AML-193 (cell line): ENCODE results near the gene TMEM134.

Experiments
- DNase-seq, 2 experiments: peaks; one replicate each; lab custom pipeline; 2025; lab: John Stamatoyannopoulos, UW

The TMEM134 gene

DNA sequence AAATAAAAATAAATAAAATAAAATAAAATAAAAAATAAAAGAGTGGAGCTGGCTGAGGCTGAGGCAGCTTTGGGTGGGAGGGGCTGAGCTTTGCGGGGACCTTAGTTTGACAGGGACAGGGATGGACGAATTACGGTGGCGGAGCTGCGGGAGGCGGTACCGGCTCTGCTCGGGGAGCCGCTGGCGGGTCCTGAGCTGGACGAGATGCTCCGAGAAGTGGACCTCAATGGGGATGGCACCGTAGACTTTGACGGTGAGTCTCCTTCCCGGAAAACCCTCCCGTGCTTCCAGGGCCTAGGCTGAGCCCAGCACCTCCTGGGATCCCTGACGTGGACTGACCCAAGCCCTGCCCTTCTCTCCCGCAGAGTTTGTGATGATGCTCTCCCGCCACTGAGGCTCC lies 10.8 kb downstream of the TMEM134 start:
- no peak for DNase-seq

DNA sequence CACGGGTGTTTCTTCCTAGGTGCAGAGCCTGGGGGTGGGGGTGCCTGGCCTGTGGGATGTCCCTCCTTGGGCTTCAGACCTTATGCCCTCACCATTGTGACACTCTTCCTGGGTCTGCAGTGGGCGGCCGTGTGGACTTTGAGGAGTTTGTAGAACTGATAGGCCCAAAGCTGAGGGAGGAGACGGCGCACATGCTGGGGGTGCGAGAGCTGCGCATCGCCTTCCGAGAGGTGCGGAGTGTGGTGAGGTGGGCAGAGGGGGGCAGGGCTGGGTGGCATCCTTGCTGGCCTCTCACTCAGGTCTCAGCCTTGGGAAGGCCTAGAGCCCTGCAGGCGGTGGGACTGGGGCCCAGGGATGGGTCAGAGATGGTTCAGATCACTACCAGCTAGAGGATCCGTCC lies 11.6 kb downstream of the TMEM134 start:
- no peak for DNase-seq

DNA sequence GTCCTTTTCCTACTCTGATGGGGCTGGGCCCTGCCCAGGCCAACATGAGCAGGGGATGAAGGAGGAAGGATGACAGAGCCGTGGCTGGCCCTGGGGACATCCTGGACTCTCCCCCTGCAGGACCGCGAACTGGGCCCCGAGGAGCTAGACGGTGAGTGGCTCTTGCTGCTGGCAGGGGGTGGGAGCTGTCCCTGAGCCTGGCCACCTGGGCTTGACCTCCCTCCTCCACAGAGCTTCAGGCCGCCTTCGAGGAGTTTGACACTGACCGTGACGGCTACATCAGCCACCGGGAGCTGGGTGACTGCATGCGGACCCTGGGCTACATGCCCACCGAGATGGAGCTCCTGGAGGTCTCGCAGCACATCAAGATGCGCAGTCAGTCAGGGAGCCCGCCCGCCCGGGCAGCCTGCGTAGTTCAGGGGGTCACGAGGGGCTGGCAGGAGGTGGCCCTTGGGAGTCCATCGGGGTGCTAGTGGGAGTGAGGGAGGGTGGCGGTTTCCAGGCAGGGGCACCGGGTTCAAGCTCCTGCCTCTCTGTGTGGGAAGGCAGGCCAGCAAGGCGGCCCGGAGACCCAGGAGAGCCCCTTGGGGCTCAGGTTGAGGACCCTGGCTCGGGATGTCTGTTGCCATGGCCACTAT lies 12.9 kb downstream of the TMEM134 start:
- DNase-seq = no peak

GRCh38 chr11:67455054-67455453 lies 14.0 kb downstream of the TMEM134 start, which contains the start of gene CABP4:
CABP4 (plus strand) TSS chr11:67455354; CDS start chr11:67455424, 70 bp downstream.
- DNase-seq = no peak

DNA sequence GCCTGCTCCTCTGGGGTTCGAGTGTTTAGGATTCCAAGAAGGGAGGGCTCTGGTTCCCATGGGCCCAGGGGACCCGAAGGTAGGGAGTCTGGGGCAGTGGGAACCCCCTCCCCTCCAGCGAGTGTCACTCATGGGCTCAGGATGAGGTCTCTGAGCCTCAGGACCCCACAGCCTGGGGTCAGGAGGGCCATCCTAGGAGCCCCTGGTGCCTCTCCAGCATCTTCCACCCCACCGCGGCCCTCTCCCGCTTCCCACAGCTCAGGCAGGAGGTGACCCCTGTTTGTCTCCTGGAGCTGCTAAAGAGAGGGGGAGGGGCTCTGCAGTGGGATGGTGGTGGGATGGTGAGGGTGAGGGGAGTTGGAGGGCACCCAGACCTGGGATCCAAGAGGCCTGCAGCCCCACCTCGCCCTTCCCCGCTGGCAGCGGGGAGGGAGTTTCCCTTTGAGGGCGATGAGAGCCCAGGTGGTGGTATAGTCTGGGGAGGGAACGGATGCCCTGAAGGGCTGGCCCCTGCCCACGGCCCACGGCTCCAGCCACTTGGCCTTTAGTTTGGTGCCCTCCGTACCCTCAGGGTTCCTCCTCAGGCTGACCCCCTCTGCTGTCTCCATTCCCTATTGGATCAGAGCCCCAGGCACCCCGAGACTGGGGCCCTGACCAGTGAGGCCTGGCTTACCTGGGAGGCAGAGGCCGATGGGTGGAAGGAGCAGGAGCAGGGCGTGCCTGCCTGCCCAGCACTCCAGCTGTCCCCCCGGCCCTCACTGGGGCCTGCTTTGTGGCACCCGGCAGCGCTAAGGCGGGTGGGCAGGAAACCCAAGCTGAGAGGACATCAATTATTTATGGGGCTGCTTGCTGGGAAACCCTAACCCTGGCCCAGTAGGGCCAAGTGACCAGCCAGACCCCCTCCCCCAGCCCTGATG lies 15.0 kb downstream of the TMEM134 start:
- DNase-seq = no peak

GRCh38 chr11:67452141-67452952 lies 16.7 kb downstream of the TMEM134 start, which contains the start of gene GPR152:
GPR152 (minus strand) TSS chr11:67452729; CDS start chr11:67452724, 5 bp downstream.
- no peak for DNase-seq

DNA sequence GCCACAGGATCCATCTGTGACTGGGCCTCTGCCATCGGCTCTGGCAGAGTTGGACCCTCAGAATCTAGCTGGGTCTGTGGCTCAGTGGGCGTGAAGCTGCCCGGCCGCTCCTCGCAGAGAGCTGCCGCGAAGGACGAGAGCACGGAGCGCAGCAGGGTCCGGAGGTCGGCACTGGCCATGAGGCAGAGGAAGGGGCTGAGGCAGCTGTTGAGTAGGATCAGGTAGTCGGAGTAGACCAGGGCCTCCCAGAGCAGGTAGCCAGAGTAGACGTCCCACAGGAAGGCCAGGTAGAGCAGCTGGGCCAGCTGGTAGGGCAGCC lies 17.4 kb downstream of the TMEM134 start:
- no peak for DNase-seq

DNA sequence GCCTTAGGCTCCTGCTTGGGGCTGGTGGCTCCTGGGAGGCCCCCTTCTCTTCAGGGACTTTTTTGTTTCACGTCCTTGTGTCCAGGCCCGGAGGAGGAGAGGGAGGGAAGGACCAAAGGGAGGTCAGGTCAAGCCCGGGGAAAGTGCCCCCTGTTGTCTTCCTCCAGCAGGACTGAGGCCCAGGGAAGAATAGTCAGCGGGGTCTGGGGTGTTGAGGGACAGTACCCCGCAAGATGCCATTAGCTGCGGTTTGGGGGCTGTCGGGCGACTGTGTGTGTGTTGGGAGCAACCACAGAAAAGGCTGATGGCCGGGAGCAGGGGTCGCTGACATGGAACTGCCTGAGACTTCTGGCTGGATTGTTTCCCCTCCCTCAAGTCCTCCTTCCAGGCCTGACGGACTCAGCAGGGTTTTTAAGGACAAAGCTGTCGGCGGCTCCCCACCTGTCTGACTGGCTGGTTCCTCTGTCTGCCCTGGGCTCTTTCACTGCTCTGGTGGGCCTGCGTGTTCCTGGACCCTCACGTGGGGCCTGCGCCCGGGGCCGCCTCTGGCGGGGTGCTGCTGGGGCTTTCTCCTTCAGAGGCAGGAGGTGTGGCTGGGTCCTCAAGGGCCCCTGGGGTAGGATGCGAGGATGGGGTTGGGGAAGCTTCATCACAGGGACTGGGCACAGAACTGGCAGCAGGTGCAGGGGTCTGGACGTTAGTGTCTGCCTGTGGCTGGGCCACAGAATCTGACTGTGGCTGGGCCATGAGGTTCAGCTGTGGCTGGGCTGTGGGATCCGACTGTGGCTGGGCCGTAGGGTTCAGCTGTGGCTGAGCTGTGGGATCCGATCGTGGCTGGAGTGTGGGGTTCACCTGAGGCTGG lies 18.0 kb downstream of the TMEM134 start:
- DNase-seq = no peak

- DNase-seq = no peak
These were observed 19.8 kb downstream of the TMEM134 start for GRCh38 chr11:67449116-67449844.

DNA sequence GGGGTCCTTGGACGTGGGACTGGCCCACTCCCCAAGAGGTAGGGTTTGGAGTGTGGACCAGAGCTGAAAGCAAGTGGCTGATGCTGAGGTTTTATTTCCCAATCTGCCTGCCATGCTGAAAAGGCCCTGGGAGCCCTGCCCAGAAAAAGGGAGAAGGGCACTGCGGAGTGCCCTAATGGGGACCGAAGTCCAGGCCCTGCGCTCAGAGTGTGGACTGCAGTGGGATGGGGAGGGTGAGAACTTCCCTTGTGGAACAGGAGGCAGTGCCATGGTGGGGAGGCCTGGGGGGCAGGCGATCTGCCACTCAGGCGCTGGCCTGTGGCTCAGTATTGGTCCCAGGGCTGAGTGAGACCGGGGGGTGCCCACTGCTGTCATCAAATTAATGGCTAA lies 20.8 kb downstream of the TMEM134 start:
- no peak for DNase-seq

GRCh38 chr11:67445515-67445914 lies 23.5 kb downstream of the TMEM134 start:
- no peak for DNase-seq

DNA sequence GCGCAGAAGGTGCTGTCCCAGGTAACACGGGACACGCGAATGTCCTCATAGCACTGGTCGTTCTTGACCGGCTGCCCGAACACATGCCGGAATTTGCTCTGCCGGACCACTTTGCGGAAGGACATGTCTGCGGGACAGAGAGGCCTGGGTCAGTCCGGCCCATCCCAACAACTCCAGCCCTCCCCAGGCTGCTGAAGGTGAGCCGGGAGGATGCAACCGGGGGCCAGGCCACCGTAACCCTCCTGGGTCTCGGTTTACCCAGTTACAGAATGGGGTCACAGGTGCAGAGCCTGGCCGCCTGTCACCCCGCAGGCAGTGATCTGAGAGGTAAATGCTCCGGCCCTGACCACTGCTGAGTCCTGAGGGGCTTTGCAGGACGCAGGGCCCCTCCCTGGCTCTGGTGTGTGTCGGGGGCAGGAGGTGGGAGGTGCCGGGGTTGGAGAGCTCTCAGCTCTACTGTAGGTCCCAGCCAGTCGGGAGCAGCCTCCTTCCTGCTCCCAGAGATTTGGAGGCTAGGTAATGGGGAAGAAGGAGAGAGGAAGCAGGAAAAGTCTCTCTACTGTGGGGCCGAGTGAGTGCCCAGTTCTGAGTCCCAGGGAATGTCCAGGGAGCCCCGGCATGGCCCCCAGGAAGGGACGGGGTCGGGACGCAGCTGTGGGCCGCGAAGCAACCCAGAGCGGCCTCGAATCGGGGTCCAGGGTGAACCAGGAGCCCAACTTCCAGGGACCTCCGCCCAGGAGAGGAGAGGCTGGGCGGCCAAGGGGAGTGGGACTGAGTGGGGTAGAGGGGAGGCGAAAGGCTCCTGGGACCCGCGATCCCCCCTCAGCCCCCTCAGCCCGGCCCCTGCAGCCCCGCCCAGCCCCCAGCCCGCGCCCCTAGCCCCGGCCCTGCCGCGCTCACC lies 26.3 kb downstream of the TMEM134 start:
- no peak for DNase-seq

GRCh38 chr11:67441731-67442351 lies 27.2 kb downstream of the TMEM134 start:
- no peak for DNase-seq

GRCh38 chr11:67441098-67441563 lies 27.9 kb downstream of the TMEM134 start:
- no peak for DNase-seq

DNA sequence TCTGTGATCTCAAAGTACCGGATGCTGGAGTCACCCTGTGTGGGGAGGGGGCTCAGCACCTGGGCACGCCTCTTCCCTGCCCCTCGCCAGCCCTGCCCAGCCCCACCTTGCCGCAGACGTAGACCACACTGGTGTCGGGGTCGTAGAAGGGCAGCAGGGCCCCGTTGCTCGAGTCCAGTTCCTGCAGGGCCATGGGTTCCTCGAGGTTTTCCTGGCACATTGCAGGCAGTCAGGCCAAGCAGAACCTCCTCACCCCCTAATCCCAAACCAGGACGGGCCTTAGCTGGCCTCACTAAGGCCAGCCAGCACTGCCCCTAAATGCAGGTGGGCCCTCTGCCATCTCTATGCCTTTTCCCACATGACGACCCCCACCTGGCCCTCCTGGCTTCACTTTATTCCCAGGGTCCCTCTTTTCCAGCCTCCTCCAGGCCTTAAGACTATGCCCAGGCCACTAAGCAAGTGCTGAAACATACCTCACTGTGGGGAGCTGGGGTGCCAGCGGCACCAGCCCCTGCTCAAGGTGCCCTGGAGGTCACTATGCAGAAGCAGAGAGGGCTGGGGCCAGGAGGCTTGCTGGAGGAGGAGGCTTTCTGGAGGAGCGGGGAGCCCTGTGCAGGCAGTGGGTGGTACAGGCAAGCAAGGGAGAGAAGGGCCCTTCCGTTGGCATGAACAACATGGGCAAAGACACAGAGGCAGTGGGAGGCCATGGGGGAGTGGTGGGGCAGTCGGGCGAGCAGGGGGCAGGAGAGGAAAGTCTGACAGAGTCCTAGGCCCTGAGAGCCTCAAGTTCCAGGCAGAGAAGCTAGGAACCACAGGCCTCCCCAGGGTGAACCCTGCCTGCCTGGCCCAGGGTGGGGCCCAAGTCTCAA lies 28.6 kb downstream of the TMEM134 start:
- no peak for DNase-seq

DNA sequence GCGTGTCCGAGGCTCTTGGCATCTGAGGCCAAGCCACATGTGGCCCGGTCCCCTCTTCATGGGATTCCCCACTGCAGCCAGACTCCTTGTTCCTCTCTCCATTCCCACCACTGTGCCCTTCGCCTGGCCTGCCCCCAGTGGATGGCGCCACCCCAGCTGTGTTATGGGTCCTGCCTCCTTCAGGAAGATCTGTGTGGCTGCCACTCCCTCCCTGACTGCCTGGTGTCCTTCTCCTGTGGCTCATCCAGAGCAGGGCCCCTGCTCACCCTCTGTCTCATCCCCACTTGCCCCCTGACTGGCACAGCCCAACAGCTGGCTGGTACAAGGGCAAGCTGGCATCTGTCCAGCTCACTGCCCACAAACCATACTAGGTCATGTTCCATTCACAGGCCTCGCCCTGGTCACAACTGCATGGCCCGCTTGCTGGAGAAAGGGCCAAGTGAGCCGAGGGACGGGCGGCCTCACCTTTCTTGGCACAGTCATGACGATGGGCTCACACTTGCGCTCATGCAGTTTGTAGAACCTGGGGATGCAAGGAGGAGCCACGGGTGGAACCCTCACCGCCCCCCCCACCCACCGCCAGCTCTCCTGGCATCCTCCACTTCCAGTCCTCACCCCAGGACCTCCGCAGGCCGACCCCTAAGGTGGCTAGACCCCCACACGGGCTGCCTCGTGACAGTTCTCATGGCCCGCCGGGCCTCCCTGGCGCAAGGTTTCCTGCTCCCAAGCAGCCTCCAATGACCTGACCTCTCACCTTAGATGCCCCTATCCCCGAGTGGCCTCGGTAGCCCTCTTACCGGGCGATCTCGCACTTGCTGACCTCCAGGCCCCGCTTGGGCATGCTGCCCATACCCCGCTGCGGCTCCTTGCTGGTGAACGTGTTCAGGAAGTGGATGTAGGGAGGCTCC lies 29.5 kb downstream of the TMEM134 start:
- peak; percentile 36 to 47 for DNase-seq
